ENCODE measurements around the gene CDAN1. TPM values are rescaled to one million over a fixed set of nuclear protein-coding genes. Genes with fewer than 3 reads are reported as not detected.

The CDAN1 gene
- total RNA-seq, 2 donors from 2014 or later, result 20.4 to 23.7 TPM

- H3K36me3 Mint-ChIP-seq (ENCODE audit: low read depth), result peaks cover 9% of the 10 kb centered on the region
- H3K27ac Mint-ChIP-seq, result no peak overlapping the region
- ATAC-seq (replicated peaks), result no peak
- H3K9me3 Mint-ChIP-seq, result no peaks in the 10 kb centered on the region
- H3K27me3 Mint-ChIP-seq, result no peaks in the 10 kb centered on the region
- H3K4me3 Mint-ChIP-seq, result no peak overlapping the region
- no peaks in the 10 kb centered on the region for H3K4me1 Mint-ChIP-seq
Measured at GRCh38 chr15:42742149-42742548, 5.2 kb upstream of the CDAN1 start.

- no peak overlapping the region for H3K27ac Mint-ChIP-seq
- no peak overlapping the region for H3K4me3 Mint-ChIP-seq
- no peaks in the 10 kb centered on the region for H3K27me3 Mint-ChIP-seq
- no peak for ATAC-seq (replicated peaks)
- H3K4me1 Mint-ChIP-seq, result no peaks in the 10 kb centered on the region
- peaks cover 9% of the 10 kb centered on the region for H3K36me3 Mint-ChIP-seq (ENCODE audit: low read depth)
- no peaks in the 10 kb centered on the region for H3K9me3 Mint-ChIP-seq
Measured at GRCh38 chr15:42741710-42742109, 4.8 kb upstream of the CDAN1 start.

DNA sequence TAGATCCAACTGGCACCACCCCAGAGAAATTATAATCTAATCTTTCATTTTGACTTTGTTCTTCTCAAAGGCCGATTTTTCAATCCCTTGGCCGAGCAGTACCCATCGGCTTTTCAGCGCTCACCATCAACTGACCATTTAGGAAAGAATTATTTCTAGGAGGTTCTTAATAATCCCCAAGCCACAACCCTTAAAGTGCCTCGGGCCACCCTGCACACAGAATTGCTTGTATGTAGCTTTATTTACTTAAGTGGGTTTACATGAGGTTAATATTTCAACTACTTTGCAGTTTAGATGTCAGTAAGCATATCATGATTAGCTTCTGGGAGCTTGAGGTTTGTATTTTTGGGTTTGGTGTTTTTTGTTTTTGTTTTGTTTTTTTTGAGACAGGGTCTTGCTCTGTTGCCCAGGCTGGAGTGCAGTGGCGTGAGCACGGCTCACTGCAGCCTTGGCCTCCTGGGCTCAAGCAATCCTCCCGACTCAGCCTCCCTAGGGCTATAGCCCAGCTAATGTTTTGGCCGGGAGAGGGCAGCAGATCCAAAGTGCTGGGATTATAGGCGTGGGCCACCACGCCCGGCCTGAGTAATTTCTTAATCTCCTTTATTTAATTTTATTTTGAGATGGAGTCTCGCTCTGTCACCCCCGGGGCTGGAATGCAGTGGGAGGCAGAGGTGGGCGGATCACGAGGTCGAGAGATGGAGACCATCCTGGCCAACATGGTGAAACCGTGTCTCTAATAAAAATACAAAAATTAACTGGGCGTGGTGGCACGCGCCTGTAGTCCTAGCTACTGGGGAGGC is 801 bp upstream of the CDAN1 start:
- no peak for ATAC-seq (replicated peaks)
- Mint-ChIP-seq H3K27me3 (no peaks in the 10 kb centered on the region), H3K4me1 (no peaks in the 10 kb centered on the region), H3K4me3 (peak overlapping the region; percentile 76), H3K9me3 (no peaks in the 10 kb centered on the region), H3K36me3 (ENCODE audit: low read depth) (peaks cover 25% of the 10 kb centered on the region), H3K27ac (peak overlapping the region; percentile 80)

- Mint-ChIP-seq H3K27ac (peak overlapping the region; percentile 71), H3K9me3 (no peaks in the 10 kb centered on the region), H3K36me3 (ENCODE audit: low read depth) (peaks cover 39% of the 10 kb centered on the region), H3K4me1 (no peaks in the 10 kb centered on the region), H3K27me3 (no peaks in the 10 kb centered on the region), H3K4me3 (peak overlapping the region; percentile 76)
- peak; percentile 37 for ATAC-seq (replicated peaks)
Measured at GRCh38 chr15:42736178-42736792, 643 bp downstream of the CDAN1 start.

GRCh38 chr15:42735382-42736165 is 1.4 kb downstream of the CDAN1 start:
- Mint-ChIP-seq H3K36me3 (ENCODE audit: low read depth) (peaks cover 46% of the 10 kb centered on the region), H3K4me1 (no peaks in the 10 kb centered on the region)

GRCh38 chr15:42734076-42734672 is 2.8 kb downstream of the CDAN1 start:
- H3K27ac Mint-ChIP-seq, result no peak overlapping the region
- H3K36me3 Mint-ChIP-seq (ENCODE audit: low read depth), result peaks cover 60% of the 10 kb centered on the region
- H3K27me3 Mint-ChIP-seq, result no peaks in the 10 kb centered on the region
- ATAC-seq (replicated peaks), result no peak
- no peaks in the 10 kb centered on the region for H3K4me1 Mint-ChIP-seq
- no peak overlapping the region for H3K4me3 Mint-ChIP-seq
- no peaks in the 10 kb centered on the region for H3K9me3 Mint-ChIP-seq

More at GRCh38 chr15:42735382-42736165, 1.4 kb downstream of the CDAN1 start:
- no peaks in the 10 kb centered on the region for H3K27me3 Mint-ChIP-seq
- H3K9me3 Mint-ChIP-seq, result no peaks in the 10 kb centered on the region
- peak overlapping the region; percentile 72 for H3K4me3 Mint-ChIP-seq
- ATAC-seq (replicated peaks), result no peak
- peak overlapping the region; percentile 71 for H3K27ac Mint-ChIP-seq

GRCh38 chr15:42733027-42733426 is 3.9 kb downstream of the CDAN1 start:
- no peaks in the 10 kb centered on the region for H3K27me3 Mint-ChIP-seq
- H3K4me3 Mint-ChIP-seq, result no peak overlapping the region
- peaks cover 4% of the 10 kb centered on the region for H3K4me1 Mint-ChIP-seq
- ATAC-seq (replicated peaks), result no peak
- H3K9me3 Mint-ChIP-seq, result no peaks in the 10 kb centered on the region
- peaks cover 72% of the 10 kb centered on the region for H3K36me3 Mint-ChIP-seq (ENCODE audit: low read depth)
- H3K27ac Mint-ChIP-seq, result peak overlapping the region; percentile 30

GRCh38 chr15:42732095-42732827 is 4.7 kb downstream of the CDAN1 start:
- peaks cover 4% of the 10 kb centered on the region for H3K4me1 Mint-ChIP-seq
- H3K27ac Mint-ChIP-seq, result no peak overlapping the region
- peaks cover 79% of the 10 kb centered on the region for H3K36me3 Mint-ChIP-seq (ENCODE audit: low read depth)
- H3K4me3 Mint-ChIP-seq, result no peak overlapping the region
- no peaks in the 10 kb centered on the region for H3K9me3 Mint-ChIP-seq
- H3K27me3 Mint-ChIP-seq, result no peaks in the 10 kb centered on the region
- ATAC-seq (replicated peaks), result no peak

DNA sequence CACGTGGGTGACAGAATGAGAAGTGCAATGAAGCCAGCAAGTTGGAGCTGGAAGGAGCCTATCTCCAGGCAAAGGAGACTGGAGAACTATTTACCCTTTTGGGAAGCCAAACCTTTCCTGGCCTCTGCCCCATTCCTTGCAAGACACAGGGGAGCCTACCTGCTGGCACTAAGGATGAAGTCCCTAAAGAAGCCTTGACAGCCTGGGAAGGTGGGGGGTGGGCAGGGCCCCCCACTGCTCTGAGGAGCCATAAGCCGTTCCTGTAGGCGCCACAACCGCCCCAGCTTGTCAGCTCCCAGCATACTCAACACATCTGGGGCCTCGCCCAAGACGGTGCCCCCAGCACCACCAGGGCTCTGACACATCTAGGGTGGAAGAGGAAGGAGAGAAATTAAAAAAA is 5.5 kb downstream of the CDAN1 start:
- H3K27me3 Mint-ChIP-seq, result no peaks in the 10 kb centered on the region
- no peak overlapping the region for H3K4me3 Mint-ChIP-seq
- peaks cover 87% of the 10 kb centered on the region for H3K36me3 Mint-ChIP-seq (ENCODE audit: low read depth)
- H3K27ac Mint-ChIP-seq, result no peak overlapping the region
- H3K4me1 Mint-ChIP-seq, result peaks cover 4% of the 10 kb centered on the region
- no peak for ATAC-seq (replicated peaks)
- H3K9me3 Mint-ChIP-seq, result no peaks in the 10 kb centered on the region

GRCh38 chr15:42730536-42730935 is 6.4 kb downstream of the CDAN1 start:
- Mint-ChIP-seq H3K4me1 (peaks cover 4% of the 10 kb centered on the region), H3K27ac (peak overlapping the region; percentile 68), H3K27me3 (no peaks in the 10 kb centered on the region), H3K36me3 (ENCODE audit: low read depth) (peaks cover 93% of the 10 kb centered on the region), H3K4me3 (no peak overlapping the region), H3K9me3 (no peaks in the 10 kb centered on the region)
- no peak for ATAC-seq (replicated peaks)

GRCh38 chr15:42730135-42730534 is 6.8 kb downstream of the CDAN1 start:
- ATAC-seq (replicated peaks), result no peak
- H3K4me1 Mint-ChIP-seq, result peaks cover 4% of the 10 kb centered on the region
- H3K36me3 Mint-ChIP-seq (ENCODE audit: low read depth), result peaks cover 93% of the 10 kb centered on the region
- no peaks in the 10 kb centered on the region for H3K9me3 Mint-ChIP-seq
- H3K27ac Mint-ChIP-seq, result peak overlapping the region; percentile 68
- no peaks in the 10 kb centered on the region for H3K27me3 Mint-ChIP-seq
- no peak overlapping the region for H3K4me3 Mint-ChIP-seq

DNA sequence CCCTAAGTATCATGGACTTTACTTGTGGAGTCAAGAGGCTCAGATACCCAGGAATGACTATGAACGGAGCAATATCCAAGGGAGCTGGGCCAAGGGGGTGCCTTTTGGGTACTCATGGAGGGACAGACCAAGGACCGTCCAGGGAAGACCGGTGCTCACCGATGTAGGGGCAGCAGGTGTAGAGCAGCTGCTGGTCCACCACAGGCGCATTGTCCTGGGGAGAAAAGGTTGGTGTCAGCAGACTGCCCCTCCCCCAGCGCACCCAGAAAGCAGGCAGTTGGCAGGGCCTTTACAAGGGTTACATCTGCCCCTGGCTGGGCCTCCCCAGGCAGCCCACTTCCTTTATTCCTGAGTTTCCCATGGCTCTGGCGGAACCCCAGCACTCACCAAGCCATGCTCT is 7.5 kb downstream of the CDAN1 start:
- ATAC-seq (replicated peaks), result no peak
- Mint-ChIP-seq H3K36me3 (ENCODE audit: low read depth) (peaks cover 93% of the 10 kb centered on the region), H3K4me1 (peaks cover 4% of the 10 kb centered on the region), H3K4me3 (no peak overlapping the region), H3K27ac (no peak overlapping the region), H3K9me3 (no peaks in the 10 kb centered on the region), H3K27me3 (no peaks in the 10 kb centered on the region)

GRCh38 chr15:42728972-42729371 is 8.0 kb downstream of the CDAN1 start:
- no peak for ATAC-seq (replicated peaks)
- Mint-ChIP-seq H3K9me3 (no peaks in the 10 kb centered on the region), H3K36me3 (ENCODE audit: low read depth) (peaks cover 93% of the 10 kb centered on the region), H3K27me3 (no peaks in the 10 kb centered on the region), H3K4me1 (peaks cover 4% of the 10 kb centered on the region), H3K27ac (no peak overlapping the region), H3K4me3 (no peak overlapping the region)

DNA sequence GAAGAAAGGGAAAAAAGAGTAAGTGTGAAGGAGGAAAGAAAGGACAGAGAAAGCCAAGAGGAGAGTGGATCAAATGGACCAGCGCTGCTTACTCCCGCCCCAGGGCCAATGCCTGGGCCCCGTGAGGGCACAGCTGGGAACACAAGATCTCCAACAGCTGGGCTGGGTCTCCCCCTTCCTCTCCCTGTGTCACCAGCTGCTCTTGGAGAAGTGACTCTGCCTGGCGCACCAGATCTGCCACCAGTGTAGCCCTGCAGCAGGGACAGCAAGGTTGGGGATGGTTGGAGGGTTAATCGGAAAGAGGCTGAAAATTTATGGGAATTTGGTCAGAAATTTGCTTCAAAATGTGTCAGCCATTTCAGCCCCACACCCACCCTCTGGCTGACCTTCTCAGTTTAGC is 8.4 kb downstream of the CDAN1 start:
- Mint-ChIP-seq H3K27me3 (no peaks in the 10 kb centered on the region), H3K4me1 (peaks cover 4% of the 10 kb centered on the region), H3K9me3 (no peaks in the 10 kb centered on the region), H3K4me3 (no peak overlapping the region), H3K36me3 (ENCODE audit: low read depth) (peaks cover 95% of the 10 kb centered on the region), H3K27ac (no peak overlapping the region)
- ATAC-seq (replicated peaks), result no peak

Data from activated T-helper 17 cell treated with anti-CD3 and anti-CD28 coated beads, Interleukin-2, amount 50 U/mL, for 72 hours (primary cell).